NCI-H526 treated with DMSO at 0.1 percent for 48 hours (cell line): ENCODE measurements around the gene EHD4.

Source experiments
- DNase-seq: peaks from one replicate; lab custom pipeline; 2025; lab: John Stamatoyannopoulos, UW

The EHD4 gene

GRCh38 chr15:41880156-41880877 lies 92.0 kb downstream of the EHD4 start:
- DNase-seq: no peak

DNA sequence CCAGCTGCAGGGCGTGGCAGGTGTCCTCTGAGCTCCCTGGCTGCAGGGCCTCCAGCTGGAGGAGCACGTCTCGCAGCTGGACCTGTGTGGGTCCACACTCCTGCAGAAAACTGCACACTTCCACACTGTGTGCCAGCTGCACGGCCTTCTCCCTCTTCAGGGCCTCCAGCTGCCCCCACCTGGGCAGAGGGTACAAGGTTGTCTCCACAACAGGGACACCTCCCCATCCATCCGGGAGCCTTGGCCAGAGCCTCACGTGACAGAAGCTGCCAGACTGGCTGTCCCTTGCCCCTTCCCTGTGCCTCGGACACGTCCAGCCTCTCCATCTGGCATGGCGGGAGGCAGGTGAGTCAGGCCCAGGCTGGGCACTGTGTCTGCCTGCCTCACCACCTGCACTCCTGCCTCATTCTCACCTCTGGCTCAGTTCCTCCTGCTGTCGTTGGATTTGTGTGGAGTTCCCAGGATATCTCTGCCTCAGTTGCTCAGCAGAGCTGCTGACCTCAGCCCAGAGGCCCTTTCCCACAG lies 93.0 kb downstream of the EHD4 start:
- no peak for DNase-seq

GRCh38 chr15:41878355-41878699 lies 94.0 kb downstream of the EHD4 start:
- no peak for DNase-seq

GRCh38 chr15:41877631-41878354 lies 94.6 kb downstream of the EHD4 start:
- no peak for DNase-seq

DNA sequence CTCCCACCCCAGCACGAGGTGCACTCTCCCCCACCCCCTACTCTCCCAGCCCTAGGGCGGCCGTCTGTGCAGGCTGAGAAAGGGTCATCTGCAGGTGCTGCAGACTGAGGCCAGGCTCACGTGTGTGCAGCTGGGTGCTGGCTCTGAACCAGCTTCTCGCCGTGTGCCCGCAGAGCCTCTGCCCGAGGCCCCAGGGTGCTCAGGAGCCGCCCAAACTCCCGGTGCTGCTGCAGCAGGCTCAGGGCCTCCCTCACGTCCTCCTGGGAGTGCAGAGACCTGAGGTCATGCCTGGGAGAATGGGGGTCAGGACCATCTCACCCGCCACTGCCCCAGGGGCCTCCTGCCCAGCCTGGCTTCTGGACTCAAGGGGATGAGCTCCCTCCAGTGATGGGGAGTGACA lies 95.7 kb downstream of the EHD4 start:
- DNase-seq: no peak

DNA sequence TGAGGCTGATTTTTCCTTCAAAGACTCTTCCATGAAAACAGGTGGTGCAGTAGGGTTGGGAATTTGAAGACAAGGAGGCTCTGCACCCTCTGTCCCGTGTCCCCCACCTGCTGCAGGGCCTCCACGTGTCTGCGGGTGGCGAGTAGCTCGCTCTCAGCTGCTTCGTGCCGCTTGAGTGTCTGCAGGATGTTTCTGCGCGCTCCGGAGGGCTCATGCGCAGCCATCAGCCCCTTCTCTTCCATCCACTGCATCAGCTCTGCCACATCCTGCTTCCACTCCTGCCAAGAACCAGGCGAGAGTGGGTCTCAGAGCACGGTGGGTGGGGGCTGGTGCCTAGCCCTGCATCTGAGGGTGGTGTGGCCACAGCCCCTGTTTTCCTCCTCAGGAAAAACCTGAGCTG lies 96.3 kb downstream of the EHD4 start:
- no peak for DNase-seq

GRCh38 chr15:41874736-41875135 lies 97.6 kb downstream of the EHD4 start:
- DNase-seq: no peak

GRCh38 chr15:41873711-41874110 lies 98.6 kb downstream of the EHD4 start:
- no peak for DNase-seq

GRCh38 chr15:41872166-41872747 lies 100.1 kb downstream of the EHD4 start:
- DNase-seq: no peak

DNA sequence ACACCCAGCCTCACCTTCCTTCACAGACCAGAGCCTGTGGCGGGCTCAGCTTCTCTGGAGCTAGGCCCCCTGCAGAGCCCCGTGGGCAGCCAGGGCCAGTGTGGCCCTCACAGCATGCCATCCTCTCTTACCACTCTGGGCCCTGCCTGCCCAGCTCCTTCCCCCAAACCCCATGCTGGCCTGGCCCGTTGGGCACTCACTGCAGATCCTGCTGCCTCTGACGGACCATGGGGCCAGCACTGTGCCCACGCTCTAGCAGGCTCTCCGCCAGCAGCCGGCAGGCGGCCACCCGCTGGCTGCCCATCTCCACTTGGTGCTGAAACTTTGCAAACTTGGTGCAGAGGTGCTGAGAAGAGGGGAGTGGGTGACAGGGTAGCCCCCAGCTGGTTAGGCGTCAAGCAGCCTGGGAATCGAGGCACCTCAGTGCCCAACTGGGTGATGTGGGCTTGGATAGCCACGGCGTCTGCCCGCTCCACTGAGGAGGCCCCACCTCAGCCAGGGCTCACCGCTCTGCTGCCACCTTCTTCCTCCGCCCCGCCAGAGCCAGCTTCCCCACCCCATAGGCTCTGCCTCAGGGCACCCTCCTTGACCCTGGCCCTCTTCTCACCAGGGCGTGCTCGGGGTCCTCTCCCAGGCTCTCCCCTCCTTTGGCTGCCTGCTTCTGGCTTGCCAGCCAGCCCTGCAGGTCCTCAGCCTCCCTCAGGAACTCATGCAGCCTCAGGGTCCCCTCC lies 101.0 kb downstream of the EHD4 start:
- DNase-seq: no peak

- no peak for DNase-seq
Measured at GRCh38 chr15:41870689-41871081, 101.7 kb downstream of the EHD4 start.

DNA sequence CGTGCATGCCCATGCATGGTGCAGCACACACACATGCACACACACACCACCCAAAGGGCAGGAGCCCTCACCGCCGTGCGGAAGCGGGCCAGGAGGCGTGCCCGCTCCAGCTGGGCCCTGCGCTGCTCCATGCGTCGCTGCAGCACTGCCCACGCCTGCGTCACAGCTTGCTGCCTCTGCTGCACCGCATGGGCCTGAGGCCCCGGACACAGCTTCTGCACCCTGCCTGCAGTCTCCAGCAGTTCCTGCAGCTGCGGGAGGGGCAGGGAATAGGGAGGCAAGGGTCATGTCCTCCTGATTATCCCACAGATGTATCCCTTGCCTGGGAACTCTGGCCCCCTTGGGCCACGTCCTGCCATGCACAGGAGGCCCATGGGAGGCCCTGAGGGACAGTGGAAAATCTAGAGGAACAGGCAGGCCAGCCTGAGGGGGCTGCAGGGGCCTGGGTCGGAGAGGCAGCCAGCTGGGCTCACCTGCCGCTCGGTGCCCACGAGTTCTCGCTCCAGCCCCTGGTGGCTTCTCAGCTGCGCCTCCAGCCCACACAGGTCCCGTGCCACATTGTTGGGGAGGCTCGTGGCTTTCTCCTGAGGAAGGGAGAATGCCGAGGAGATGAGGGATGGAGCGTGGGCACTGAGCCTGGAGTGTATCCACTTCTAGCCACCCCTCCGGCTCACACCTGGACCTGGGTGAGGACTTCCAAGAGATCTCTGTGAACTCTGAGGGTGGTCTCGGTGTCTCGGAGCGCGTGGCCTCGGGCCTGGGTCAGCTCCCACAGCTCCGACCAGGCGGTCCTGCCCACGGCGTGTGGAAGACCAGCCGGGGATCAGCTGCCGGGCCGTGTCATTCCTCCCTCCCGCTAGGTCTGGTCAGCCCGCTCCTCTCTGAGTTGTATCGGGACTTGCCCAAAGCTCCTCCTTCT lies 102.3 kb downstream of the EHD4 start:
- no peak for DNase-seq

DNA sequence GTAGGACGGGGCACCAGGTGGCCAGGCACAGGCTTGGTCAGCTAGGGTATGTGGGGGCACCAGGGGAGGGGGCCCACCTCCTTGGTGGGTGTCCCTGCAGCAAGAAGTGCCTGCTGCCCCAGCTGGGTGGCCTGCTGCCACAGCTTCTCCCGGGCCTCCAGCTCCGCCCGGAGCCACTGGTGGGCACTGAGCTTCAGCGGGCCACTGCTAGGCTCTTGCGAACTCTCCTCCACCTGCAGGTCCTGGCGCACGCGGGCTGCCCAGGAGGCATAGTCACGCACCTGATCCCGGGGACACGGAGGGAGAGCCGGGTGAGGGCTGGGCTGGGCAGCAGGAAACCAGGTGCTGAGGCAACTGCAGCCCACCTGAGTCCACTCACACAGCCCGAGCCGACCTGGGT lies 104.0 kb downstream of the EHD4 start:
- no peak for DNase-seq

GRCh38 chr15:41866872-41867579 lies 105.3 kb downstream of the EHD4 start:
- DNase-seq: no peak

GRCh38 chr15:41866263-41866703 lies 106.1 kb downstream of the EHD4 start:
- DNase-seq: no peak

GRCh38 chr15:41865490-41866055 lies 106.8 kb downstream of the EHD4 start:
- no peak for DNase-seq

GRCh38 chr15:41862515-41863116 lies 109.7 kb downstream of the EHD4 start:
- DNase-seq: no peak

DNA sequence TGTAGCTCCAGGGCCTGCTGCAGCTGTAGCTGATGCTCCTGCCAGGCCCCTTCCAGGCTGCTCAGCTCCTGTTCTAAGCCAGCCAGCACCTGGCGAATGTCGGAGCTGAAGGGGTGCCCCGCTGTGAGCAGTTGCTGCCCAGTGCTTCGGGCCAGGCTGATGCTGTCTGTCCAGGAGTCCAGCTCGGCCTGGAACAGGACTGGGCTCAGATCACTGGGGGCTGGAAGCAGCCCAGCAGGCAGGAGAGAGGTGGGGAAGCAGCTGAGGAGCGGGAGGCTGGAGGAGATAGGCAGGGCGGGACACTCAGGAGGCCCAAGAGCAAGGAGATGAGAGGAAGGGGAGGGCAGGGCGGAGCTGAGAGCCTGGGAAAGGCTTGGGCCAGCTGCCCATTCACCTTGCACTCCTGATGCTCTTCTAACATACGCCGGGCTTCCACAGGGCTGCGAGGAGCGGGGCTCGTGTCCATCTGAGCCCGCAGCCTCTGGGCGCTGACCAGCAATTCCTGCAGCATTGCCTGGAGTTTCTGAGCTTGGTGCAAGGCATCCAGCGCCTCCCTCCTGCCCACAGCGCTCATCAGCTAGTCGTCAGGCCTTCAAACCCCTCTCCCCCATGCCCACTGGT lies 110.5 kb downstream of the EHD4 start:
- no peak for DNase-seq

GRCh38 chr15:41860049-41860828 lies 112.1 kb downstream of the EHD4 start:
- DNase-seq: no peak
